Caco-2 (cell line): Measurements from ENCODE around the gene LRRIQ3. TPM values are rescaled to one million over a fixed set of nuclear protein-coding genes. Genes with fewer than 3 reads are reported as not detected.

ENCODE experiments used
- BruUV-seq: library from RNA; stranded (reverse); fragments of 400-500 nt; replicated peaks from 2 replicates; lab custom pipeline; 2021; lab: Mats Ljungman, UMichigan
- CTCF ChIA-PET: fragments of 300-600 bp; sonication (Branson Sonifier 250); formaldehyde crosslinking; loops from one replicate; lab custom pipeline; 2022; ENCODE audit warnings: antibody characterized with exemption; lab: Charles Lee
- POLR2A ChIA-PET: fragments of 300-600 bp; sonication (Branson Sonifier 250); formaldehyde crosslinking; loops from one replicate; lab custom pipeline; 2022; ENCODE audit warnings: antibody characterized with exemption; lab: Charles Lee
- DNase-seq, 2 experiments: peaks; one replicate each; pipeline versions ENCODE4 v3.0.0 to v3.0.0-alpha.2; 2020 to 2022
- H3K27me3 ChIP-seq: replicated peaks from 2 replicates; pipeline ENCODE4 v1.6.0; 2011; ENCODE audit warnings: low read length; ENCODE audit not compliant: control insufficient read depth, insufficient read depth
- H3K36me3 ChIP-seq: 2 replicates; pipeline ENCODE4 v1.5.1; 2011; ENCODE audit warnings: low read length; ENCODE audit not compliant: control insufficient read depth, insufficient read depth
- H3K4me1 ChIP-seq: fragments of 250-450 bp; sonication (Bioruptor Pico); 2 replicates; pipeline ENCODE4 v1.5.1; 2020; ENCODE audit warnings: mild to moderate bottlenecking
- H3K4me3 ChIP-seq: 2 replicates; pipeline ENCODE4 v1.5.1; 2011; ENCODE audit warnings: low read depth, mild to moderate bottlenecking, control low read depth, low read length
- H3K9me3 ChIP-seq: fragments of 250-450 bp; sonication (Bioruptor Pico); 2 replicates; pipeline ENCODE4 v1.5.1; 2020; ENCODE audit warnings: mild to moderate bottlenecking, moderate library complexity
- H3K27ac Mint-ChIP-seq: one replicate; pipeline ENCODE4 v1.8.0; 2022; ENCODE audit warnings: mixed read lengths; ENCODE audit not compliant: unreplicated experiment
- H3K27me3 Mint-ChIP-seq: one replicate; pipeline ENCODE4 v1.8.0; 2022; ENCODE audit warnings: mixed read lengths; ENCODE audit not compliant: insufficient read depth, unreplicated experiment
- H3K36me3 Mint-ChIP-seq: one replicate; pipeline ENCODE4 v1.8.0; 2022; ENCODE audit warnings: mild to moderate bottlenecking, mixed read lengths; ENCODE audit not compliant: insufficient read depth, unreplicated experiment
- H3K4me1 Mint-ChIP-seq: one replicate; pipeline ENCODE4 v1.8.0; 2022; ENCODE audit warnings: low read depth, mixed read lengths; ENCODE audit not compliant: unreplicated experiment
- H3K4me3 Mint-ChIP-seq: one replicate; pipeline ENCODE4 v1.8.0; 2022; ENCODE audit warnings: mild to moderate bottlenecking, moderate library complexity, mixed read lengths; ENCODE audit not compliant: unreplicated experiment
- H3K9me3 Mint-ChIP-seq: one replicate; pipeline ENCODE4 v1.8.0; 2022; ENCODE audit warnings: mixed read lengths; ENCODE audit not compliant: unreplicated experiment
- intact Hi-C: fragments of 100-400 bp; cut with micrococcal nuclease; formaldehyde crosslinking; loops from one replicate; pipeline ENCODE4 v1.10.0; 2022; ENCODE audit not compliant: unreplicated experiment
- total RNA-seq: library from RNA; stranded (reverse); gene quantifications from 2 replicates; pipeline ENCODE4 v1.2.3, GENCODE V29; 2022
- TF ChIP-seq, protein P1 (sequence below), 2 experiments: fragments of 200-600 bp in 1 of 2; IDR thresholded peaks; 1 replicate in 1 of 2; 2 replicates in 1 of 2; pipeline versions ENCODE4 v1.5.1 to v1.8.0; 2011 to 2022; ENCODE audit warnings: antibody characterized with exemption in 1 of 2, control low read depth in 1 of 2, inconsistent platforms in 1 of 2, low read depth in 1 of 2, low read length in 1 of 2, mild to moderate bottlenecking in 1 of 2, moderate library complexity in 1 of 2; ENCODE audit not compliant: insufficient read depth in 1 of 2, severe bottlenecking in 1 of 2, unreplicated experiment in 1 of 2

Gene LRRIQ3
- total RNA-seq, 1 experiment from 2014 or later: 0.23 TPM

DNA sequence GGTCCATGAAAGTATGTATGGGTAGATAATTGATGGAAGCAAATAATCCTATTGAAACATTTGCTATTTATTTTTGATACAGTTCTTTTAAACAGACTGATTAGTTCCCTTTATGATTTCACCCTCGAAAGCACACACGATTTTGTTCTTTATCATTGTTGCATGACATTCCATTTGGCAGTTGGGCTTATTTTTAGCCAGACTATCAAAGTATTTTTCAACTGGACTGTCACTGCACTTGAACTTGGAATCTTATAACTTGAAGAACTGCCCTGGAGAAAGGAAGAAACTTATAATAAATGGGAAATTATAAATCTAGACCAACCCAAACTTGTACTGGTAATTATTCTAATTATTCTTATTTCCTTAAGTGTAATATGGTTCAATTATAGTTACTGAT, 37.2 kb upstream of the LRRIQ3 start, which contains the start of gene TNNI3K:
Gene TNNI3K, plus strand, starts transcription at position 235 of the 400 bp plus-strand sequence. Its CDS starts 65 bp downstream, at position 300.
- H3K36me3 ChIP-seq: no peaks in the 10 kb centered on the region
- no peaks in the 10 kb centered on the region for H3K36me3 Mint-ChIP-seq
- no peak within 1 kb of the TSS for H3K27ac Mint-ChIP-seq
- H3K27me3 ChIP-seq: no peaks in the 10 kb centered on the region
- H3K9me3 Mint-ChIP-seq: no peaks in the 10 kb centered on the region
- no peak within 1 kb of the TSS for H3K4me3 Mint-ChIP-seq
- no peak within 1 kb of the TSS for H3K4me3 ChIP-seq
- CTCF ChIA-PET: no interaction called here
- intact Hi-C loops: no loop called here
- BruUV-seq: no TSS peak
- H3K27me3 Mint-ChIP-seq: no peaks in the 10 kb centered on the region
- TF ChIP-seq, protein P1, sequence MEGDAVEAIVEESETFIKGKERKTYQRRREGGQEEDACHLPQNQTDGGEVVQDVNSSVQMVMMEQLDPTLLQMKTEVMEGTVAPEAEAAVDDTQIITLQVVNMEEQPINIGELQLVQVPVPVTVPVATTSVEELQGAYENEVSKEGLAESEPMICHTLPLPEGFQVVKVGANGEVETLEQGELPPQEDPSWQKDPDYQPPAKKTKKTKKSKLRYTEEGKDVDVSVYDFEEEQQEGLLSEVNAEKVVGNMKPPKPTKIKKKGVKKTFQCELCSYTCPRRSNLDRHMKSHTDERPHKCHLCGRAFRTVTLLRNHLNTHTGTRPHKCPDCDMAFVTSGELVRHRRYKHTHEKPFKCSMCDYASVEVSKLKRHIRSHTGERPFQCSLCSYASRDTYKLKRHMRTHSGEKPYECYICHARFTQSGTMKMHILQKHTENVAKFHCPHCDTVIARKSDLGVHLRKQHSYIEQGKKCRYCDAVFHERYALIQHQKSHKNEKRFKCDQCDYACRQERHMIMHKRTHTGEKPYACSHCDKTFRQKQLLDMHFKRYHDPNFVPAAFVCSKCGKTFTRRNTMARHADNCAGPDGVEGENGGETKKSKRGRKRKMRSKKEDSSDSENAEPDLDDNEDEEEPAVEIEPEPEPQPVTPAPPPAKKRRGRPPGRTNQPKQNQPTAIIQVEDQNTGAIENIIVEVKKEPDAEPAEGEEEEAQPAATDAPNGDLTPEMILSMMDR (IDR thresholded peaks at IDR 0.05; ENCODE audit: insufficient read depth in 1 of 2, low read depth in 1 of 2, low read length in 1 of 2, severe bottlenecking in 1 of 2, unreplicated experiment in 1 of 2): no peak
- H3K9me3 ChIP-seq: no peaks in the 10 kb centered on the region
- no peaks in the 10 kb centered on the region for H3K4me1 Mint-ChIP-seq
- DNase-seq: no peak
- H3K4me1 ChIP-seq: no peaks in the 10 kb centered on the region
- POLR2A ChIA-PET: no interaction called here

DNA sequence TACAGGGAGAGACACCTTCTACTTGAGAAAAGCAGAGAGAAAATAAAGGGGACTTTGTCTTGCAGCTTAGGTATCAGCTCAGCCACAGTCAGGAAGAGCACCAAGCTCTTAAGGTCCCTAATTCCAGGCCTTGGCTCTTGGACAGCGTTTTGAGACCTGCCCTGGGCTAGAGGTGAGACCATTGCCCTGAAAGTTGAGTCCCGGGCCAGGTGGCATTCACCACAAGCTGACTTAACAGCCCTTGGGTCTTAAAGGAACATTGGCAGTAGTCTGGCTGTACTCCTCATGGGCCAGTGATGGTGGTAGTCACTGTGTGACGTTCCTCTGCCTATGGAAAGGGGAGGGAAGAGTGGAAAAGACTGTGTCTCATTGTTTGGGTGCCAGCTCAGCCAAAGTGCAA, 25.5 kb upstream of the LRRIQ3 start:
- intact Hi-C loops: no loop called here
- Mint-ChIP-seq H3K27ac (no peak overlapping the region), H3K36me3 (no peaks in the 10 kb centered on the region), H3K27me3 (no peaks in the 10 kb centered on the region), H3K9me3 (no peaks in the 10 kb centered on the region), H3K4me3 (no peak overlapping the region), H3K4me1 (no peaks in the 10 kb centered on the region)
- DNase-seq: no peak
- no peaks in the 10 kb centered on the region for H3K4me1 ChIP-seq
- H3K9me3 ChIP-seq: no peaks in the 10 kb centered on the region
- H3K36me3 ChIP-seq: no peaks in the 10 kb centered on the region
- BruUV-seq: no TSS peak
- ChIA-PET CTCF (no interaction called here), POLR2A (no interaction called here)
- H3K4me3 ChIP-seq: no peak overlapping the region
- TF ChIP-seq, protein P1 (IDR thresholded peaks at IDR 0.05; ENCODE audit: insufficient read depth in 1 of 2, low read depth in 1 of 2, low read length in 1 of 2, severe bottlenecking in 1 of 2, unreplicated experiment in 1 of 2): no peak
- no peaks in the 10 kb centered on the region for H3K27me3 ChIP-seq

DNA sequence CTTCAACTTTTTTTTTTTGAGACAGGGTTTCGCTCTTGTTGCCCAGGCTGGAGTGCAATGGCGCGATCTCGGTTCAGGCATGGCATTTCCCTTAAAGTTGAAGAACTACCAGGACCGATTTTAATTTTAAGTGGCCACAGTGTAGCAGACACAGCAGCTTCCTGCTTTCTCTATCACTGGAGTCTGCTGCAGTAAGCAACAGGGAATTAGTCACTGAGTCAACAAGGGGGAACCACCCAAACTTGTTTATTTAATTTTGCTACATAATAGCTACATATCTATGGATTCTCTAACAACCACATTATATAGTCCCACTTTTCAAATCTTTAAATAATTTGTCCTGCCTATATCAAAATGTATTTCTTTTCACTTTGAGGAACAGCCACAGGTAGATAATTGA, 24.7 kb upstream of the LRRIQ3 start:
- Histone ChIP-seq H3K36me3 (no peaks in the 10 kb centered on the region), H3K27me3 (no peaks in the 10 kb centered on the region), H3K9me3 (no peaks in the 10 kb centered on the region), H3K4me3 (no peak overlapping the region), H3K4me1 (no peaks in the 10 kb centered on the region)
- Mint-ChIP-seq H3K9me3 (no peaks in the 10 kb centered on the region), H3K27me3 (no peaks in the 10 kb centered on the region), H3K27ac (no peak overlapping the region), H3K36me3 (no peaks in the 10 kb centered on the region), H3K4me3 (no peak overlapping the region), H3K4me1 (no peaks in the 10 kb centered on the region)
- BruUV-seq: no TSS peak
- TF ChIP-seq, protein P1 (IDR thresholded peaks at IDR 0.05; ENCODE audit: insufficient read depth in 1 of 2, low read depth in 1 of 2, low read length in 1 of 2, severe bottlenecking in 1 of 2, unreplicated experiment in 1 of 2): no peak
- POLR2A ChIA-PET: no interaction called here
- CTCF ChIA-PET: no interaction called here
- intact Hi-C loops: no loop called here
- no peak for DNase-seq
